BLaER1 (cell line): ENCODE results near the gene RBAK.
"Not testable (repeated sequence)": the region's sequence is repeated elsewhere in the genome, so short reads cannot be mapped to it uniquely, and the experiment has no call there.

ENCODE experiments used
- H3K27ac ChIP-seq: shearing (Covaris generic); formaldehyde crosslinking; 2 replicates; pipeline ENCODE4 v1.8.1; 2022
- H3K27me3 ChIP-seq: shearing (Covaris generic); formaldehyde crosslinking; 2 replicates; pipeline ENCODE4 v1.8.1; 2022
- H3K36me3 ChIP-seq: shearing (Covaris generic); formaldehyde crosslinking; 2 replicates; pipeline ENCODE4 v1.8.1; 2022
- H3K4me1 ChIP-seq: shearing (Covaris generic); formaldehyde crosslinking; 2 replicates; pipeline ENCODE4 v1.8.1; 2022
- H3K4me2 ChIP-seq: shearing (Covaris generic); formaldehyde crosslinking; 2 replicates; pipeline ENCODE4 v1.8.1; 2022
- H3K4me3 ChIP-seq: shearing (Covaris generic); formaldehyde crosslinking; 2 replicates; pipeline ENCODE4 v1.8.1; 2022
- H3K9ac ChIP-seq: shearing (Covaris generic); formaldehyde crosslinking; 2 replicates; pipeline ENCODE4 v1.8.1; 2022
- H3K9me3 ChIP-seq: shearing (Covaris generic); formaldehyde crosslinking; 2 replicates; pipeline ENCODE4 v1.8.1; 2022
- H4K20me1 ChIP-seq: shearing (Covaris generic); formaldehyde crosslinking; 2 replicates; pipeline ENCODE4 v1.8.1; 2022
- Cebpa-rat ChIP-seq: shearing (Covaris generic); IDR thresholded peaks from 2 replicates; pipeline ENCODE4 v1.8.1; 2022

The RBAK gene

DNA sequence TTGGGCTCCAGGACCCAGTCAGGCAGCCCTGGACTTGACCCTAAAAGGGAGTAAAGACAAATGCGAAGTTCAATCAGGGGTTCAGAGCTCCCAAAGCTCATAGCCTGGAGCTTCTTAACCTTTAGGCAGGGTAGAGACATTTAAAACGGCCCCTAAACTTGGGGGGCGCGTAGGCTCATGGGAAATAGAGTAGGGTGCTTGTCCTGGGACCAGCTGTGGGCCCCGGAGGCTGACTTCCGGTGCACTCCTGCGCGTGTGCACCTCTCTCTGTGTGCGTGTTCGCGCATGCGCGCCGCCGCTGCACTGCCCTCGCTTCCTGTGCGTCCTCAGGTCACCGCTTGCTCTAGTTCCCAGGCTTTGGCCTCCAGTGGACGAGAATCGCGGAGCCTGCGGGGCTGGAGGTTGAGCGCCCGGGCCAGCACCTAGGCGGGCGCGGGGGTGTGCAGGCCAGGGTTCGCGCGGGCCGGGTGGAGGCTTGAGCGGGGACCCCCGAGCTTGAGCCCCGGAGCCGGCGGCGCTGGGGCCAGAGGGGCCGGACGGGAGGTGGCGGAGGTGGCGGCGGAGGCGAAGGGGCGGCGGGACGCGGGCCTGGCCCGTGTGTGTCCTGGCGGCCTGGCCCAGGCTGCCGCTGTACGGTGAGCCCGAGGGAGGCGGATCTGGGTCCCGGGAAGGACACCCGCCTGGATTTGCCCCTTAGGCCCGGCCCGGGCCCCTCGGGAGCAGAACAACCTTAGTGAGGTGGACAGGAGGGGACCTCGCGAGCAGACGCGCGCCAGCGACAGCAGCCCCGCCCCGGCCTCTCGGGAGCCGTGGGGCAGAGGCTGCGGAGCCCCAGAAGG lies at the start of gene RBAK:
Gene RBAK, plus strand, starts transcription at position 303 of the 839 bp plus-strand sequence. CDS start 2,217 bp downstream, outside the sequence.
- Histone ChIP-seq H3K9me3 (peaks cover 25% of the 10 kb centered on the region), H3K9ac (peak within 1 kb of the TSS; percentile 97), H3K4me3 (peak within 1 kb of the TSS; percentile 99), H3K27ac (peak within 1 kb of the TSS; percentile 98), H3K36me3 (peaks cover 32% of the 10 kb centered on the region), H3K4me1 (peaks cover 13% of the 10 kb centered on the region), H4K20me1 (peaks cover 5% of the 10 kb centered on the region; the same call in 1 of the 2 replicates), H3K27me3 (no peaks in the 10 kb centered on the region), H3K4me2 (peak within 1 kb of the TSS; percentile 91)
- no peak for TF ChIP-seq Cebpa-rat

DNA sequence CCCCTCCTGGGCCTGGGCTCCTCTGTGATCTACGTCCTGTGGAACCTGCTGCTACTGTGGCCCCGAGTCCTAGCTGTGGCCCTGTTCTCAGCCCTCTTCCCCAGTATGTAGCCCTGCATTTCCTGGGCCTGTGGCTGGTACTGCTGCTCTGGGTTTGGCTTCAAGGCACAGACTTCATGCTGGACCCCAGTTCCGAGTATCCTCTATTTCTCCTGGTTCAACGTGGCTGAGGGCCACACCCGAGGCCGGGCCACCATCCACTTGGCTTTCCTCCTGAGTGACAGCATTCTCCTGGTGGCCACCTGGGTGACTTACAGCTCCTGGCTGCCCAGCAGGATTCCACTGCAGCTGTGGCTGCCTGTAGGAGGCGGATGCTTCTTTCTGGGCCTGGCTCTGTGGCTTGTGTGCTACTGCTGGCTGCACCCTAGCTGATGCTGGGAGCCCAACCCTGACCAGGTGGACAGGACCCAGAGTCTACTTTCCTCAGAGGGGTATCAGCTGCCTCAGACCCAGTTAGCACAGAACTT lies 48.9 kb upstream of the RBAK start:
- Histone ChIP-seq H3K4me3 (no peak overlapping the region), H3K27me3 (no peaks in the 10 kb centered on the region), H3K4me2 (no peak overlapping the region), H3K36me3 (peaks cover 90% of the 10 kb centered on the region), H3K27ac (no peak overlapping the region), H3K9me3 (no peaks in the 10 kb centered on the region), H3K4me1 (peaks cover 8% of the 10 kb centered on the region; the same call in 1 of the 2 replicates), H3K9ac (no peak overlapping the region), H4K20me1 (peaks cover 30% of the 10 kb centered on the region; the same call in 1 of the 2 replicates)
- no peak for TF ChIP-seq Cebpa-rat

DNA sequence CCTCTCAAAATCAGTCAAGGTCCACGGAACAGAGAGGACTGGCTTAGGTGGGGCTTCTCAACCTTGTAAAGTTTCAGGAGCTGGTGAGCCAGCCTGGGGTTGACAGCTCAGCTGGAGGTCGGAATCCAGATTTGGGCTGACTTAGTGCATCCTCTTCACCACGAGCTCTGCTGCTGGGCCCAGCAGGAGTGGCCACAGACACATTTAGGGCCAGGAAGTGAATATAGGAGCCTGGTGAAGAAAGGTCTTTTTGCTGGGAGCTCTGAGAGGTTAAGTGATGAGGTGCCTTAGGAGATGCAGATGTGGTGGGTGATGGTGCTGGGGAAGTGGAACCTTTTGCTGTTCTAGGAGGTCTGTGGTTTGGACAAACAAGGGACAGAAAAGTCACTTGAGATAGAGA lies 47.4 kb upstream of the RBAK start:
- no peak overlapping the region for H3K4me3 ChIP-seq
- peaks cover 8% of the 10 kb centered on the region; the same call in 1 of the 2 replicates for H3K4me1 ChIP-seq
- no peak overlapping the region for H3K27ac ChIP-seq
- no peaks in the 10 kb centered on the region for H3K27me3 ChIP-seq
- no peak overlapping the region for H3K9ac ChIP-seq
- H4K20me1 ChIP-seq, result peaks cover 30% of the 10 kb centered on the region; the same call in 1 of the 2 replicates
- H3K4me2 ChIP-seq, result no peak overlapping the region
- H3K36me3 ChIP-seq, result peaks cover 89% of the 10 kb centered on the region
- no peak for TF ChIP-seq Cebpa-rat
- H3K9me3 ChIP-seq, result no peaks in the 10 kb centered on the region

DNA sequence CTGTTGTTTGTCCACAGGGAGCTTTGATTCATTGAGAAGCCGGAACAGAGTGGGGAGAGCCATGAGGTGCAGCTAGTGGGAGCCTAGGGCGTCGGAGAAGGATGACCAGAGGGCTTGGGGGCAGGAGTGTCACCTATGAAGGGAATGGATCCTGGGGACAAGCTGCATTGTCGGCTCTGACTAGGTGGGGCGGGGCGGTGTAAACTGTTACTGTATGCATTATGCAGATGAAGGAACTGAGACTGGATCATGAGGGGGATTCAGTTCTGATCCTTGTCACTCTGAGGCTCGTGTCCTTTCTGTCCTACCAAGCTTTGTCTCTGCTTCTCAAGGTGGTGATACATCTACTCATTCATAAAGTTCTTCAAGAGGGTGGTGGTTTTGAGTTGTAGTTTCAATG lies 46.8 kb upstream of the RBAK start:
- Histone ChIP-seq H3K4me1 (peaks cover 8% of the 10 kb centered on the region; the same call in 1 of the 2 replicates), H3K27me3 (no peaks in the 10 kb centered on the region), H3K4me3 (no peak overlapping the region), H3K4me2 (no peak overlapping the region), H3K27ac (no peak overlapping the region), H3K9me3 (no peaks in the 10 kb centered on the region), H4K20me1 (peaks cover 23% of the 10 kb centered on the region; the same call in 1 of the 2 replicates), H3K9ac (no peak overlapping the region), H3K36me3 (peaks cover 82% of the 10 kb centered on the region)
- no peak for TF ChIP-seq Cebpa-rat

DNA sequence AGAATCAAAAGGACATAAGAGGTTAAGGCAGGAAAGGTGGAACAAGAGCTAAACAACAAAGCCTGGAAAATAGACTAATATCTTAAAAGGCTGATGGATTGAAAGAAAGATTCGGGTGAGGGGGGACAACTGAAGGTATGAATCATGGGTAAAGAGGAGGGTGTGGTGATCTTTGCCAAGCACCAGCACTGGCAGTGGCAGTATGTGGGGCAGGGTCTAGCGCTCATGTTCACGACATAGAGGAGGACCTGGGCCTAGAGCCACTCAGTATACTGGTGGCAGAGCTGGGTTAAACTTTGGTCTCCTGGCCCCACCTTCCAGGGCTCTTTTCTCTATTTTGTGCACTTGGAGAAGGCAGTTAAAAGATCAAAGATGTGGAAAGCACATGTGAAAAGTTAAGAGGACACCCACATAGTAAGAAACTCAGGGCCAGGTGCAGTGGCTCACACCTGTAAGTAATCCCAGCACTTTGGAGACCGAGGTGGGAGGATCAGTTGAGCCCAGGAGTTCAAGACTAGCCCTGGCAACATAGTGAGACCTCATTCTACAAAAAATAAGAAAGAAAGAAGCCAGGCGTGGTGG lies 46.2 kb upstream of the RBAK start:
- TF ChIP-seq Cebpa-rat, result no peak
- Histone ChIP-seq H4K20me1 (peaks cover 18% of the 10 kb centered on the region; the same call in 1 of the 2 replicates), H3K27ac (no peak overlapping the region), H3K9ac (no peak overlapping the region), H3K4me1 (peaks cover 8% of the 10 kb centered on the region; the same call in 1 of the 2 replicates), H3K27me3 (no peaks in the 10 kb centered on the region), H3K4me3 (no peak overlapping the region), H3K36me3 (peaks cover 77% of the 10 kb centered on the region), H3K4me2 (no peak overlapping the region), H3K9me3 (no peaks in the 10 kb centered on the region)

DNA sequence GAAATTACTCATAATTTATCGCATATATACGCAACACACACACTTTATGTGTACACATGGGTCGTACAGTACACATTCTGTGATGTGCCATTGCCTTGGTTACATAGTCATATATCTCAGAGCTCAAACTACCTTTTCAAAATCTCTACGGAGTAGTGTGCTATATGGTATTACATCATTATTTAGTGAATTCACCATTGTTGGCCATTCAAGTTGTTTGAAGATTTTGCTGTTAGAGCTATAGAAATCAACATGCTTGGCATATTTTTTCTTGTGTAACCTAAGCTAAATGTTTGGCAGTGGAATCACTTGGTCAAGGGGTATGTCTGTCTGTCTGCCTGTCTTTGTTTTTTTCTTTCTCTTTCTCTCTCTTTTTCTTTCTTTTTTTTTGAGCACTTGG lies 44.7 kb upstream of the RBAK start:
- no peaks in the 10 kb centered on the region for H3K9me3 ChIP-seq
- no peak overlapping the region for H3K4me3 ChIP-seq
- H3K27ac ChIP-seq, result no peak overlapping the region
- H4K20me1 ChIP-seq, result peaks cover 3% of the 10 kb centered on the region; the same call in 1 of the 2 replicates
- peaks cover 74% of the 10 kb centered on the region for H3K36me3 ChIP-seq
- H3K4me2 ChIP-seq, result no peak overlapping the region
- H3K27me3 ChIP-seq, result no peaks in the 10 kb centered on the region
- no peak for TF ChIP-seq Cebpa-rat
- no peak overlapping the region for H3K9ac ChIP-seq
- H3K4me1 ChIP-seq, result peaks cover 3% of the 10 kb centered on the region; the same call in 1 of the 2 replicates

DNA sequence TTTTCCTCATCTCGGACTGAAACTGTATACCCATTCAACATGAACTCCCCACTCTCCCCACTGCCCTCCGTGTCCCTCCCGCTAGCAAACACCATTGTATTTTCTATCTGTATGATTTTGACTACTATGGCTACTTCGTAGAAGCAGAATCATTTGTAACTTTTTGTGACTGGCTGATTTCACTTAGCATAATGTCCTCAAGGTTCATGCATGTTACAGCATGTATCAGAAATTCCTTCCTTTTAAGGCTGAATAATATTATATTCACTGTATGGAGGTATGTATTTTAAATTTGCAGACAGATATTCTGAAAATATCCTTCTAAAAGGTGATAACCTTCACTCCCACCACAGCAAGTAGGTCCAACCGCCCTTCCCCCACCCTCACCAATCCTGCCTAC lies 43.7 kb upstream of the RBAK start:
- Histone ChIP-seq H3K4me3 (no peak overlapping the region), H3K27ac (no peak overlapping the region), H3K9me3 (no peaks in the 10 kb centered on the region), H3K9ac (no peak overlapping the region), H3K27me3 (no peaks in the 10 kb centered on the region), H4K20me1 (no peaks in the 10 kb centered on the region; the same call in 1 of the 2 replicates), H3K4me2 (no peak overlapping the region), H3K4me1 (no peaks in the 10 kb centered on the region), H3K36me3 (peaks cover 68% of the 10 kb centered on the region)
- no peak for TF ChIP-seq Cebpa-rat

DNA sequence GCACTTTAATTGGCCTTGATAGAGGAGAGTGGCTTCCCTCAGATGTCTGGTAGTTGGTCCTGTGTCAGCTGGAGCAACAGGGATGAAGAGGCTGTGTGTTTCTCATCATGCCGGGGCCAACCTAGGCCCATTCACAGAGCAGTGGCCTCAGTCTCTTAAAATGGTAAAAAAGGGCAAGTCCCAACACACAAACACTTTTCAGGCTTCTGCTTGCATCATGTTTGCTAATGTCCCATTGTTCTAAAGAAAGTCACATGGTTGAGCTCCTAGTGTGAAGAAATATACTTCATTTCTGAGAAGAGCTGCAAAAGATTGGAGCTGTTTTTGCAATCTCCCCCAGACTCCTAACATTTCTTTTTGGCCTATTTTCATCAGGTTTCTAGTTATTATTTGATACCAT lies 40.6 kb upstream of the RBAK start:
- peaks cover 61% of the 10 kb centered on the region for H3K36me3 ChIP-seq
- peaks cover 9% of the 10 kb centered on the region for H3K9me3 ChIP-seq
- H3K27ac ChIP-seq, result no peak overlapping the region
- no peak overlapping the region for H3K4me2 ChIP-seq
- no peak overlapping the region for H3K4me3 ChIP-seq
- no peaks in the 10 kb centered on the region for H3K27me3 ChIP-seq
- no peaks in the 10 kb centered on the region for H4K20me1 ChIP-seq
- no peak overlapping the region for H3K9ac ChIP-seq
- H3K4me1 ChIP-seq, result no peaks in the 10 kb centered on the region
- TF ChIP-seq Cebpa-rat, result no peak

DNA sequence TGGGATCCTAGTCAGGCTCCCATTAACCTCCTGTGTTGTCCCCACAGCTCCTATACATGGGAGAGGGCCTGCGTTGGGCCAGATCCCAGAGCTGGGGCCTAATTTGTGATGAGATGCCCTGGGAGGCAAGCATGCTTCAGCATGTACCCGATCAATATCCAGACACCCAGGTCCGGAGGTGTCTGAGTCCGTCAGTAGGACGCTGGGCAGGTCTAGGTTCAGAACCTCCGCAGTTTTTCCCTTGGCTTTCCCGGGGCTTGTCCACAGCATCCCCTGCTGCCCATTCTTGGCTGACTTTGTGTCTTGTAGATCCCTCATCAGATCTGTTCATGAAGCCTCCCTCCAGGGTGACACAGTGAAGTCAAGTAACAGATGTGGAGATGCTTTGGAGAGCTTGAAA lies 32.7 kb upstream of the RBAK start:
- H3K27ac ChIP-seq, result no peak overlapping the region
- peaks cover 48% of the 10 kb centered on the region for H3K36me3 ChIP-seq
- H4K20me1 ChIP-seq, result no peaks in the 10 kb centered on the region
- H3K4me3 ChIP-seq, result no peak overlapping the region
- no peak overlapping the region for H3K9ac ChIP-seq
- TF ChIP-seq Cebpa-rat, result no peak
- H3K27me3 ChIP-seq, result no peaks in the 10 kb centered on the region
- H3K4me1 ChIP-seq, result no peaks in the 10 kb centered on the region
- peaks cover 10% of the 10 kb centered on the region for H3K9me3 ChIP-seq
- H3K4me2 ChIP-seq, result no peak overlapping the region

DNA sequence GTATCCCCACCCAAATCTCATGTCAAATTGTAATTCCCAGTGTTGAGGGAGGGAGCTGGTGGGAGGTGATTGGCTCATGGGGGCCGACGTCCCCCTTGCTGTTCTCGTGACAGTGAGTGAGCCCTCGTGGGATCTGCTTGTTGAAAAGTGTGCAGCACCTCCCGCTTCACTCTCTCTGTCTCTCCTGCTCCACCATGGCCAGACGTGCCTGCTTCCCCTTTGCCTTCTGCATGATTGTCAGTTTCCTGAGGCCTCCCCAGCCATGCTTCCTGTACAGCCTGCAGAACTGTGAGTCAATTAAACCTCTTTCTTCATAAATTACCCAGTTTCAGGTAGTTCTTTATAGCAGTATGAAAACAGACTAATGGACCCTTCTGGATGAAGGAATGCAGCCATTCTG lies 29.7 kb upstream of the RBAK start:
- not testable (repeated sequence) for H3K4me1 ChIP-seq, H3K27ac ChIP-seq, H4K20me1 ChIP-seq, H3K9ac ChIP-seq, H3K27me3 ChIP-seq, H3K4me3 ChIP-seq, H3K4me2 ChIP-seq
- Histone ChIP-seq H3K9me3 (peaks cover 25% of the 10 kb centered on the region), H3K36me3 (peaks cover 48% of the 10 kb centered on the region)

DNA sequence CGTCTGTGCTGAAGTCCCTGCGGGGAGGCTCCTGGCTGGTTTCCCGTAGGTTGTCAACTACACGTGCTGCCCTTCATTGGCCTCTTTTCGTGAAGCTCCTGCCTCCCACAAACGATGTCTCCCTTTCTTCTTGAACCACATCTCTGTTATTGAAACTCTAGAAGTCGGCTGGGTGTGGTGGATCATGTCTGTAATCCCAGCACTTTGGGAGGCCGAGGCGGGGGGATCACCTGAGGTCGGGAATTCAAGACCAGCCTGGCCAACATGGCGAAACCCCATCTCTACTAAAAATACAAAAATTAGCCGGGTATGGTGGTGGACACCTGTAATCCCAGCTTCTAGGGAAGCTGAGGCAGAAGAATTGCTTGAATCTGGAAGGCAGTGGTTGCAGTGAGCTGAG lies 28.0 kb upstream of the RBAK start:
- not testable (repeated sequence) for H3K9ac ChIP-seq, H3K27me3 ChIP-seq, H4K20me1 ChIP-seq, H3K4me1 ChIP-seq, H3K27ac ChIP-seq, H3K4me2 ChIP-seq, H3K4me3 ChIP-seq
- H3K36me3 ChIP-seq, result peaks cover 52% of the 10 kb centered on the region
- peaks cover 42% of the 10 kb centered on the region for H3K9me3 ChIP-seq
